Stimulated activated CD4-positive, alpha-beta T cell treated with anti-CD3 and anti-CD28 coated beads, TNF-alpha, amount 100 ng/mL, for 4 hours (primary cell): ENCODE data around the gene CPOX.
"Not testable (repeated sequence)": the region's sequence is repeated elsewhere in the genome, so short reads cannot be mapped to it uniquely, and the experiment has no call there.

Source experiments
- DNase-seq, 3 experiments: peaks; one replicate each; pipeline ENCODE4 v3.0.0-alpha.2; 2020; ENCODE audit warnings: low read depth in 3 of 3

CPOX gene

DNA sequence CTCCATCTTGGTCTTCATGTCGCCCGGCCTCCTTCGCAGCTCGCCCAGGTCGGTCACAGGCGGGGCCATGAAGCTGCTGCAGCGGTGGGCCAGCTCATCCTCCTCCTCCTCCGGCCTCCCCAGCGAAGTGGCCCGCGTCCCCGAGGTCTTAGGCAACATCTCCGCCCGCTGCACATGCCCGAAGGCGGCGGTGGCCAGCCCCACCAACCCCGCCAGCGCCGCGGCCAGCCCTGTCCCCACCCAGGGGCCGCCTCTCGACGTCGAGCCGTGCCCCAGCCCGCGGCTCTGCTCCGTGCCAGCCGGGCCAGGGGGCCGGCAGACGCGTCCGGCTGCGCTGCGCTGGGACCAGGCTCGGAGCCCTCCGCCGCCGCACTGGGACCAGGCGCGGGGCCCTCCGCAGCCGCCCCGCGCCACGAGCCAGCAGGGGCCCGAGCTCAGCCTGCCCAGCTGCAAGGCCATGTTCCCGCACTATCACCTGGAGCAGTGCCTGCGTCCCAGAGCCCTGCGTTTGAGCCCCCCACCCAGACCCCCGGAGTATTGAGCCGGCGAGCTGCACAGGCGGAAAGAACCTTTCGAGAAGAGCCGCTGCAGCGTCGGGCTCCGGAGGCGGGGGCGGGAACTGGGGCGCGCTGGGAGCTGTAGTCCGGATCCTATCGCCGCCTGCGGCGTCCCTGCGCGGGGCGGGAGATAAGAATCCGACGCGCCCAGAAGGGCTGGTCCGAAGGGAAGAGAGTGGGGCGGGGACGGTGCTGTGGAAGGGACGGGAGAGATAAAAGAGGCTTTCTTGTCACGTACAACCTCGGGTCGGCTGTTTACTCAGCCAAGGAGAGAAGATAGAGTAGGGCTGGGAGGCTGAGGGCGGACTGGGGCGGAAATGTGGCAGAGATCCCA lies at the start of gene CPOX:
CPOX (minus strand) TSS at position 566 of the 891 bp plus-strand sequence; CDS start at position 459, 107 bp downstream.
- DNase-seq: peak; percentile 70 to 75 (median 72)

DNA sequence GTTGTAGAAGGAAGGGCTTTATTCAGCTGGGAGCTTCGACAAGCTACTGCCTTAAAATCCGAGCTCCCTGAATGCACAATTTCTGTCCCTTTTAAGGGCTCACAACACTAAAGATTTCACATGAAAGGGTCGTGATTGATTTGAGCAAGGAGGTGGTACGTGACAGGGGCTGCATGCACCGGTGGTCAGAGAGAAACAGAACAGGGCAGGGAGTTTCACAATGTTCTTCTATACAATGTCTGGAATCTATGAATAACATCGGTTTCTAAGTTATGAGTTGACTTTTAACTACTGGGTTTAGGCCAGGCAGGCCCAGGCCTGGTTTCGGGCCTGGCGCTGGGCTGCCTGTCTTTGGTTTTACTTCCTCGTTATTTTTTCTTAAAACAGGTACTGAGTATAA lies 49.4 kb upstream of the CPOX start:
- not testable (repeated sequence) for DNase-seq

DNA sequence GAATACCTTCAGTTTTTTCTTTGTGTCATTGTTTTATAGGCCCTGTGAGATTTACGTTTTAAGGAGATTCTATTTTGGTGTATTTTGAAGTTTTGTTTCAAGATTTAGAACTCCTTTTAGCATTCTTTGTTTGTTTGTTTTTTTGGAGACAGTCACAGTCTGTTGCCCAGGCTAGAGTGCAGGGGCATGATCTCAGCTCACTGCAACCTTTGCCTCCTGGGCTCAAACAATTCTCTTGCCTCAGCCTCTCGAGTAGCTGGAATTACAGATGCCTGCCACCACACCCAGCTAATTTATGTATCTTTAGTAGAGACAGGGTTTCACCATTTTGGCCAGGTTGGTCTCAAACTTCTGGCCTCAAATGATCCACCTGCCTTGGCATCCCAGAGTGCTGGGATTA lies 48.3 kb upstream of the CPOX start:
- not testable (repeated sequence) for DNase-seq

DNA sequence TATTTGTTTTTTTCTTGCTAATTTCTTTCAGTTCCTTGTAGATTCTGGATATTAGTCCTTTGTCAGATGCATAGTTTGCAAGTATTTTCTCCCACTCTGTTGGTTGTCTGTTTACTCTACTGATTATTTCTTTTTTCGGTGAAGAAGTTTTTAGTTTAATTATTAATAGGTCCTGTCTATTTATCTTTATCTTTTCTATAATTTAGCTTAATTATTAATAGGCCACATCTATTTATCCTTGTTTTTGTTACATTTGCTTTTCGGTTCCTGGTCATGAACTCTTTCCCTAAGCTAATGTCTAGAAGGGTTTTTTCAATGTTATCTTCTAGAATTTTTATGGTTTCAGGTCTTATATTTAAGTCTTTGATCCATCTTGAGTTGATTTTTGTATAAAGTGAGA lies 45.1 kb upstream of the CPOX start:
- not testable (repeated sequence) for DNase-seq

DNA sequence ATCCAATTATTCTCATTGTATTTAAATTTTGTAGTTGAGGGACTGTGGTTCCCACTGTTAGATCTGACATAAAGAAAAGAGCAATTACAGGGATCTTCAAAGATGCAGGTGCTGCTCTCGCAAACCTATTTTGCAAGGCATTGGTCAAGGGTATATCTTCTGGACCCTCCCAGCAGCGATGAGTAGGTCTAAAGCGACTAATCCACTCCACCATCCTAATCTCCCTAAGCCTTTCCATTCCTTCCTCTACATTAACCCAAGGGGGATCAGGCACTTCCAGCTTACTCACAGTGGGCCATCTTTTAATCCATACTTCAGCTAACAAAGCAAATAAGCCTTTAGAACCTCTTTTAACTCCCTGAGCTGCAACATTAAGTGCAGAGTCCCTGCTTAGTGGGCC lies 37.0 kb upstream of the CPOX start:
- no peak for DNase-seq

DNA sequence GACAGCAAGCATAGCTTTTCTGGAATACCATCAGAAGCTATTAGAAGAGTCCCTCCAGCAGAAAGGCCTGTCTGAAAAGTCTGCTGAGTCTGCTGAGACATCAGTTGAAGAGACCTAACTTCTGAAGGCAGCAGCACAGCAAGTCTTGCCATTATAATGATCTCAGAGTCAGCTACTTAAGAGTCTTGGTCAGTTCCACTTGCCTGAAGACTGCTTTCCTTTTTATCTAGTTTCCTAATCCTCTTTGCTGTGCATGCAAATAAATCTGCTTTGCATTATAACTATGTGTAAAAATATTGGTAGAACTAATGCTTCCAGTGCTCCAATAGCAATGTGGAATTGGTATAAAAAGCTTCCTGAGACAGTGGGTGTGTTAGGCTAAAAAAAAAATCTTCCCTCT lies 34.9 kb upstream of the CPOX start:
- DNase-seq: no peak

DNA sequence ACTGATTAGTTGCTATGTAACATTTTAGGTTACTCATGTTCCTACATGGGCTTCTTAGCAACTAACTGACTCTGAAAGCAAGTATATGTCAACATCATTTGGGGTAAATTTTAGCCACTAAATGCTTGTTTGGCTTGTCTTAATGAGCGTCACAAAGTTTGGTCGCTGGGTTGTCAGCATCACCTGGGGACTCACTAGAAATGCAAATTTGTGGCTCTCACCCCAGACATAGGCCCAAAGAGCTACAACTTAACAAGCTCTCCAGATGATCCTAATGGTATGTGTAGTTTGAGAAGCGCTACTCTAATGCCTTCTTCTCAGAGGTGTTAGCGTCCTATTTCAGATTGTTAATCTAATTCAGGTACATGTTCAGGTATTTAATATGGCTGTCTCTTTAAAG lies 32.7 kb upstream of the CPOX start:
- DNase-seq: no peak

DNA sequence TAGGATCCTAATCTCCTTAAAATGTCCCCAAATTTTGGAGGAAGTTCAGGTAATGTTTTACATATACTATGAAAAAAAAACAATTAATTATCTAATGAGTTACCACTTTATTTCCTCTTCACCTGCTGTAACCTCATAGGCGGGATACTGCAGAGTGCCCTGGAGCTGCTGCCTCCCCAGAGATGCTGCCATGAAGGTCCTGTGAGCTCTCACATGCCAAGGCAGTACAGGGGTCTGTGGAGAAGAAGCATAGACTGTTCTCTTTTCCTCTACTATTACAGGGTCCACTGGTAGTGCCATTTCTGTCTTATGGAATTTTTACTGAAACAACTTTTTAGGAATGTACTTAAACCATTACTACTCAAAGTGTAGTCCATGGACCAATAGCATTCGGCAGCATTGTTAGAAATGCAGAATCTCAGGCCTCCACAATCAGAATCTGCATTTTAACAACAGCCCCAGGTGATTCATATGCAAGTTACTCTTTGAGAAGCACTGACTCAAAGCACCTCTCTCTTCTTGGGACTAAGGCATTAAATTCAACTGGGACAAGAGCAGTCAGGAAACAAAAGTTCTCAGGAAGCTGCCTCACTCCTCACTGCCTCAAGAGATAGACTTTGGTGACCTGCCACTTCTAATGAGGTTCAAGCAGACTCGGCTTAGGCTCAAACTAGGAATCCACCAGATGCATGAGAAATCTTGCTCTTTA lies 30.3 kb upstream of the CPOX start:
- DNase-seq: no peak

DNA sequence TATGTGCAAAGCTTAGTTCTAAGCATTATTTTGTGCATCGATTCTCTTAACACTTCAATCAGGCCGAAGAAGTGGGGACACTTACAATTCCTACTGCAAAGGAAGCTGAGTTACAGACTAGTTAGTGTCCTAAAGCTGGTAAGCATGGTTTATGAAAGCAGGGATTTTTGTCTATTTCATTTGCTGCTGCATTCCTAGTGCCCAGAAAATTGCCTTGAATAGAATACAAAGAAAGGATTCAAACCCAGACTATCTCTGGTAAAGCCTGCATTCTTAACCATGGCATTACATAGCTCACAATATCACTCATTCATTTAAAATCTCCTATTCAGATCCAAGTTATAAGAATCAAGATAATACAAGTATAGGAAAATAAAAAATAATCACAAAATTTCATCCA lies 24.4 kb upstream of the CPOX start:
- no peak for DNase-seq

DNA sequence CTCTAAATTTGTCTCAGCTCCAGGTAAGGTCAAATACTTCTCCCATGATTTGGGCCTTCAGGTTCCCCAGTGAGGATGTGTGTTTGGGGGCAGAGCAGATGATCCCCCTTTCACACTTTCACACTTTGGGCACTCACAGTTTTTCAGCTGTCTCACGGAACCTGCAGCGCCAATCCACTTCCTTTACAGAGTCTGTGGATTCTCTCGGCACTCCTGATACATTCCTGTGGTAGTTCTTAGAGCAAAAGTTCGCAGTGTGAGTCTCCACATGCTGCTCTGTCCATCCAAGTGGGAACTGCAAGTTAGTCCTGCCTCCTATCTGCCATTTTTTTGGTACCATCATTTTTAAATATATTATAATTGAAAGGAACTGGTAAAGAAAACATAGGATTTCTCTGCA lies 20.2 kb upstream of the CPOX start:
- DNase-seq: no peak

DNA sequence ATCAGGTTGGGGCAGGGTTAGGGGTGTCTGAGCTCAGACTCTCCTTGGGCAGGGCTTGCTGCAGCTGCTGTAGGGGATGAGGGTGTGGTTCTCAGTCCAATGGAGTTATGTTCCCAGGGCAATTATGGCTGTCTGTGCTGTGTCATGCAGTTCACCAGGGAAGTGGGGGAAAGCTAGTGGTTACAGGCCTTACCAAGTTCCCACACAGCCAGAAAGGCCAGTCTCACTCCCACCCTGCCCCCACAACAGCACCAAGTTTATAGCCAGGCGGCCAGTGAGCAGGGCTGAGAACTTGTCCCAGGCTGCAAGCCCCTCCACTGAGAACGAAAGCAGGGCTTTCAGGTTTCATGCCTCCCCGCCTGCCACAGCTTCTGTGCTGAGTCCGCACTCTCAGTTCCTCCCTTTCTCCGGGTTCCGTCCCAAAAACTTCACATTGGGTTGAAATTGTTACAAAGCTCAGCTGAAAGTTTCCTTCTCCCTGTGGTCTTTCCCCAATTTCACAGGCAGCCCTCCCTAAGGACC lies 19.6 kb upstream of the CPOX start:
- no peak for DNase-seq

DNA sequence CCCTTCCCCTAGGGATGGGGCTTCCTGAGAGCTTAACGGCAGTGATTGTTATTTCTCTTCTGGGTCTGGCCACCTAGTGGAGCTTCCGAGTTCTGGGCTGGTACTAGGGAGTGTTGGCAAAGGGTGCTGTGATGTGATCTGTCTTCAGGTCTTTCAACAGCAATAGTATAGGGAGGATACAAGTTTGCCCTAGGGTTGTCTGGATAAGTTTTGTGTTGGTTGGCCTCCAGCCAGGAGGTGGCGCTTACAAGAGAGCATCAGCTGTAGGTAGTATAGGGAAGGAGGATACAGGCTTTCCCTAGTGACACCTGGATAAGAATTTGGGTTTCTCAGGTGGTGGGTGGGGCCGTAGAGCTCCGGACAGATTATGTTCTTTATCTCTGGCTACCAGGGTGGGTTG lies 19.2 kb upstream of the CPOX start:
- DNase-seq: no peak

DNA sequence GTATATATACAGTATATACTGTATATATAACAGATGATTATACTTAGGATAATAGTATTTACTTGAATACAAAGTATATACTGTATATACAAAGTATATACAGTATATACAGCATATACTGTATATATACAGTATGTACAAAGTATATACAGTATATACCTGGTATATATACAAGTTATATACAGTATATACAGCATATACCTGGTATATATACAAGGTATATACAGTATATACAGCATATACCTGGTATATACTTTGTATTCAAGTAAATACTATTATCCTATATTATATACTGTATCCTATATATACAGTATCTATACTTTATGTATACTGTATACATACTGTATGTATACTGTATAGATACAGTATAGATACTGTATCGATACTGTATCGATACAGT lies 14.6 kb upstream of the CPOX start:
- DNase-seq: no peak

DNA sequence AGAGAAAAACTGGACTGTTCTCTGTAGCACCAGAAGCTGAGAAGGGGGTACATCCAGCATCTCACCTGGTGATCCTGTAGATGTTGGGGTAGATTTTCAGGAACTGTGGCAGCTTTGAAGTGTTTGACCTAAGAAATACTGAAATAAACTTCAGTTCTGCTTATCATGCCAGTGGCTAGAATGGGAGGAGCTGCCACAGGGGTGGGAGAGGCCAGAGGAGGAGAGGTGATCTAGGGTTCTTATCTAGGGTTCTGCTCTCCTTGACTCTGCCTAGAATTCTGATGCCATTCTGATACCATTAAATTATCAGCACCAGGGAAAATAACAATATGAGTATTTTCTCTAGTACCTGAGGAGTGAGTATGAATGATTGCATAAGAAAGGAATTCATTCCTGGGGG lies 10.2 kb upstream of the CPOX start:
- no peak for DNase-seq

DNA sequence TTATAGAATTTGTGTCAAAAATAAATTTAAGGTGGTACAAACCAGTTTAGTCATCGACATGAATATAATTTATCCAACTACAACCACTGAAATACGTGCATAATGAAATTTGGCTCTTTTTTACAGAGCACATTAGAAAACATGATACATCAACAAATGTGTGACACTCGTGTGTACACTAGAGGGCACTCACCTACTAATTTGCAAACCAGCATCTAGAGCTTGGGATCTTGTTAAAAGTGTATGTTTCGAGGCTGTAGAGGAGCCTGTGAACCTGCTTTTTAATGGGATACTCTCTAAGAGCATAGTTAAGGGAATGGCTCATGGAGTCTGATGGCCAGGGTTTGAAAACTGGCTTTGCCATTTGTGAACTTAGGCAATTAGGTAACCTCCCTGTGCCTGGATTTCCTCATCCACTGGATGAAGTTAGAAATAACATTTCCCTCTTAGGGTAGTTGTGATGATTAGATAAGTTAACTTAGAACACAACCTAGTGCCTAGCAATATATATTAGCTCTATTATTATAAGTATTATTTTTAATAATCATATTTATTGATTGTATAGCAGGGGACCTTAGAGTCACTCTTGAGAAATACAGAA lies 8.8 kb upstream of the CPOX start:
- DNase-seq: no peak

DNA sequence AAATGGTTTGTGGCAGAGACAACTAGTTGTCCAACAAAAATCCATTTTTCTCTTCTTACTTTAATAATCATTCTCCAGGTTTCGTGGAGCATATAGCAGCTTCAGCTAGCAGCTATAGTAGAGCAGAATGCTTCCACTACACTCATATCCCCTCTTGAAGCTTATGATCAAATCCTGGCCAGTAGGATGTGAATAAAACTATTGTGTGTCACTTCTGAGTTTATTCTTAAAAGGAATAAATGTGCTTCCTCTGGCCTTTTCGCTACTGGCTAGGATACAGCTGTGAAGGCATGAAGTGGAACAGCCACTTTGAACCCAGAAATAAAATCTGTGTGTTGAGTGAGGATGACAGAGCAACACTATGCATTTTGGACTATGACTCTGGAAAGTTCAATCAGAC lies 7.8 kb upstream of the CPOX start:
- DNase-seq: no peak

DNA sequence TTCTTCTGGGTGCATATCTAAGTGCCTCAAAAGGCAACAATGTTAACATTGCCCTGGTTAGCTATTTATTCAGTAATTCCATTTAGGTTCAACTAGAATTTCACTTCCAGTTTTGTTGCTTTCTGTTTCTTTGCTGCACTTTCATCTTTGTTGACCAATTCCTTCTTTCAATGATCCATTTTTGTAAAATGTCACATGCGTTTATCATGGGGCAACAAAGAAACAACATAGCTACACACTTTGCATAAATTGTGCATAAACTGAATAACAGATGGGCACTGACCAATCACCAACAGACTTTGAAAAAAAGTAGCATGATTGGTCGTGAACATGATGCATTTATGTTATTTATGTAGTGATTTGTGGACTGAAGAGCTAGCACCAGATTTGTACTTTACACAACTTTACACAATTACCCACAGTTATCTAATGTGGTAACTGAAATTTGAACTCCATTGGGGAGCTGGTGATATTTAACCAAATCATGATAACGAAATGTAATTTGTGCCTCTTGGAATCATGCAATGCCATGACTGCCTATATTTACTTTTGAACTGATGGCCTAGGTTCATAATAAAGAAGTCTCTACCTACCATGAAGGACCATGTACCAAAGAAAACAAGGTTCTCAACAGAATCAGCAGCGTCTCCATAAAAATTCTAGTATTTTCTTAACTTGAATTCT lies 7.1 kb upstream of the CPOX start:
- DNase-seq: no peak

DNA sequence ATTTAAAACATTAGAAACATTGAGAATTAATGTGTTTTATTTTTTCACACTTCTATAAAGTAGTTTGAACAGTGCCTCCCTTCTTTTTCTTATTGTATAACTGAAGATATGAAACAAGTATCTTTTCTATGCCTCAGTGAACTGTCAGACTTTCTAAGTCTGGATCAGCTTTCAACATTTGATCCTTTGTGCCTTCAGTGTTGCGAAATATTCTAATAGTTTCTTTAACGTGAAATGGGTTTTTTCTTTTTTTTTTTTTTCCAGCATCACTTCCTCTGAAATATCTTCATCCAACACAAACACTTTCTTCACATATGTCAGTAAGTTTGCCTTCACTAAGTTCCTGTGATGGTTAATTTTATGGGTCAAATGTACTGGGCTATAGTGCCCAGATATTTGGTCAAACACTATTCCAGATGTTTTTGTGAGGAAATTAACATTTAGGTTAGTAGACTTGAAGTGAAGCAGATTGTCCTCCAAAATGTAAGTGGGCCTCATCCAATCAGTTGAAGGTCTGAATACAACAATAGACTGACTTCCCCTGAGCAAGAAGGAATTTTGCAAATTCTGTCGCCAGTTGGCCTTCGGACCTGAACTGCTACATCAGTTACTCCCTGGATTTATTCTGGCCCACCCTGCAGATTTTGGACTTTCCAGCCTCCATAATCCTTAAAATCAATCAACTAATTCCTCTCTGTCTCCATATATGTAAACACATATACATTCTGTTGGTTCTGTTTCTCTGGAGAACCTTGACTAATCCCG lies 6.4 kb upstream of the CPOX start:
- no peak for DNase-seq

DNA sequence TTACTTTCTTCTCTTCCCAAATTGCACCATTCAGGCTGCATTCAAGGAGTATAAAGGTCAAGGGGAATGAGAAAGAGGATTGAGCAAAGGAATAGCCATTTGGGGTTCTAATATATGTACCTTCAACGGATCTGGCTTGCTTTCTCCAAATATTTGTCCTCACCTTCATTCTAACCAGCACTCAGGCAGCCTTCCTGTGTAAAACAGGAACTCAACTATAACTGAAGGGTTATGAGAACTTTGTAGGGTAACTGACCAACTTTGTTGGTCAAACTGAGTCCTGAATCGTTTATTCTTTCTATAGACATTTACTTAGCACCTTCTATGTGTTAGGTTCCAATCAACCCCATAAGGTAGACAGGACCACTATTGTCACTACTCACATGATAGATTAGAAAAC lies 5.1 kb upstream of the CPOX start:
- no peak for DNase-seq

DNA sequence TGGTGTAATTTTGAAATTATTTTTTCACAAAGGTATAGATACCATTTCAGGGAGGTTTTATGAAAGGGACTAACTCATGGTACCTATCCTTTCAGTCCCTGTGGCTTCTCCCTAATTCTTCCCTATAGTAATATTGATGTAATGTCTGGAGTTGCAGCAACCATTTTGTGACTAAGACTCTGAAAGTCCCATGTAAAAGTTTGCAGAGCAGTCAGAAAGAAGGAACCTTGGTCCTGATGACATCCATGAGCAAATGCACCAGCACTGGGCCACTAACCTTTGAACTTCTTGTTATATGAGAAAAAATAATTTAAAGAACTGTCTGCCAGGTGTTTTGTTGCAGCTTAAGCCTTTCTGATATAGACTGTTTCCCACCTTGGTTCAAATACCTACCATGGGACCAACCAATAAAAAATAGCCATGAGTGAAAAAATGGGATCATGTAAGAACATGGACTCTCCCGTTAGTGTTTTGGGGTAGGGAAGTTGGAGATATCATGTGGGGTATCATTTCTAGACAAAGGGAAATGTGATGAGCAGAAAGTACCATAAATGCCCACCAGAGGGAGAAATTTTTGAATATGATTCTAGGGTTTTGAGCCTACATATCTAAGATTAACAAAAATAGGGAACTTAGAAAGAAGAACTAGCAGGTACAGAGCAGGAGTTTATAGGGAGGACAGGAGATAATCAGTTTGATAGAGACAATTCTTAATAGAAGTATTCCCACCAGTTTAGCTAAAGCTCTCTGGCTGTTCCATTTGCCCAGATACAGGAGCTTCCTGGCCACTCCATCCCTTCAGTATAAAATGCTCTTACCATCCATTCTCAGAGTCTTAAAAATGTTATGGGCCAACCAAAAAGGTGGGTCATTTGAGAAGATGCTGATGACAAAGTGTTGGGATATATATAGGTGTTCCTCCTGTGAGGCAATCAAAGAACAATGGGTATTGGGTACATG lies 3.4 kb upstream of the CPOX start:
- DNase-seq: no peak
